Hepatocyte (in vitro differentiated cells): Measurements from ENCODE around the gene TSPAN15.

ENCODE experiments used
- EZH2phosphoT487 ChIP-seq: fragments of 200-600 bp; sonication (generic); IDR thresholded peaks from one replicate; pipeline ENCODE4 v1.6.1; 2018; ENCODE audit warnings: antibody characterized with exemption, mild to moderate bottlenecking, low read depth, moderate library complexity; ENCODE audit not compliant: unreplicated experiment, severe bottlenecking
- TF ChIP-seq, protein P1 (sequence below): fragments of 200-600 bp; sonication (generic); IDR thresholded peaks from 2 replicates; pipeline ENCODE4 v1.5.1; 2016; ENCODE audit warnings: antibody characterized with exemption, mild to moderate bottlenecking; ENCODE audit not compliant: poor library complexity

DNA sequence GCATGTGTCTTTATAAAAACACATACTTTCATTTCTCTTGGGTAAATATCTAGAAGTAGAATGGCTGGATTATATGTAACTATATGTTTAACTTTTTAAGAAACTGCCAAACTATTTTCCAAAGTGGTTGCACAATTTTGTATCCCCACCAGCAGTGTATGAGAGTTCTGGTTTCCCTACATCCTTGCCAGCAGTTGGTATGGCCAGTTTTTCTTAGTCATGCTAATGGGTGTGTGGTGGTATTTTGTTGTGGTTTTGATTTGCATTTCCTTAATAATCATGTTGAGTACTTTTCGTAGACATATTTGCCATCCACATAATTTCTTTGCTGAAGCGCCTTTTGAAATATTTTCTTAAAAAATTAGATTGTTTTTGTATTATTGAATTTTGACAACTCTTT, 61.6 kb downstream of the TSPAN15 start:
- TF ChIP-seq, protein P1, sequence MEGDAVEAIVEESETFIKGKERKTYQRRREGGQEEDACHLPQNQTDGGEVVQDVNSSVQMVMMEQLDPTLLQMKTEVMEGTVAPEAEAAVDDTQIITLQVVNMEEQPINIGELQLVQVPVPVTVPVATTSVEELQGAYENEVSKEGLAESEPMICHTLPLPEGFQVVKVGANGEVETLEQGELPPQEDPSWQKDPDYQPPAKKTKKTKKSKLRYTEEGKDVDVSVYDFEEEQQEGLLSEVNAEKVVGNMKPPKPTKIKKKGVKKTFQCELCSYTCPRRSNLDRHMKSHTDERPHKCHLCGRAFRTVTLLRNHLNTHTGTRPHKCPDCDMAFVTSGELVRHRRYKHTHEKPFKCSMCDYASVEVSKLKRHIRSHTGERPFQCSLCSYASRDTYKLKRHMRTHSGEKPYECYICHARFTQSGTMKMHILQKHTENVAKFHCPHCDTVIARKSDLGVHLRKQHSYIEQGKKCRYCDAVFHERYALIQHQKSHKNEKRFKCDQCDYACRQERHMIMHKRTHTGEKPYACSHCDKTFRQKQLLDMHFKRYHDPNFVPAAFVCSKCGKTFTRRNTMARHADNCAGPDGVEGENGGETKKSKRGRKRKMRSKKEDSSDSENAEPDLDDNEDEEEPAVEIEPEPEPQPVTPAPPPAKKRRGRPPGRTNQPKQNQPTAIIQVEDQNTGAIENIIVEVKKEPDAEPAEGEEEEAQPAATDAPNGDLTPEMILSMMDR, result no peak
- TF ChIP-seq EZH2phosphoT487, result no peak
